Fibroblast of lung (primary cell): ENCODE data around the gene WIPI1. TPM values are rescaled to one million over a fixed set of nuclear protein-coding genes. Genes with fewer than 3 reads are reported as not detected.

ENCODE experiments used
- DNase-seq, 2 donors: peaks; one replicate each; pipeline versions ENCODE4 v3.0.0 to v3.0.0-alpha.2; 2010; ENCODE audit warnings: low read depth in 2 of 2
- H2AFZ ChIP-seq: 2 replicates; pipeline ENCODE4 v1.5.1; 2012; ENCODE audit warnings: low read length, control low read depth, inconsistent platforms
- H3K27ac ChIP-seq: 2 replicates; pipeline ENCODE4 v1.5.1; 2011; ENCODE audit warnings: low read length, control low read depth; ENCODE audit not compliant: insufficient read depth
- H3K27me3 ChIP-seq: 2 replicates; pipeline ENCODE4 v1.5.1; 2011; ENCODE audit warnings: mild to moderate bottlenecking, low read length; ENCODE audit not compliant: control insufficient read depth, insufficient read depth
- H3K36me3 ChIP-seq: 2 replicates; pipeline ENCODE4 v1.5.1; 2011; ENCODE audit warnings: low read length; ENCODE audit not compliant: control insufficient read depth, insufficient read depth
- H3K4me1 ChIP-seq: 2 replicates; pipeline ENCODE4 v1.5.1; 2011; ENCODE audit warnings: low read length; ENCODE audit not compliant: control insufficient read depth, insufficient read depth; ENCODE audit errors: extremely low read depth
- H3K4me2 ChIP-seq: 2 replicates; pipeline ENCODE4 v1.5.1; 2011; ENCODE audit warnings: low read length, control low read depth; ENCODE audit not compliant: insufficient read depth; ENCODE audit errors: extremely low read depth
- H3K4me3 ChIP-seq, 4 experiments: fragments of 200-600 bp in 1 of 4; sonication (generic) in 1 of 4; replicated peaks in 1 of 4; 2 replicates each; pipeline ENCODE4 v1.5.1; 2011 to 2016; ENCODE audit warnings: low read length in 4 of 4, low read depth in 3 of 4, mild to moderate bottlenecking in 3 of 4, control low read depth in 2 of 4, inconsistent platforms in 1 of 4, mixed read lengths in 1 of 4; ENCODE audit not compliant: insufficient read depth in 1 of 4; ENCODE audit errors: control extremely low read depth in 1 of 4
- H3K79me2 ChIP-seq: 2 replicates; pipeline ENCODE4 v1.5.1; 2012; ENCODE audit warnings: mild to moderate bottlenecking, low read length, inconsistent platforms; ENCODE audit not compliant: control insufficient read depth, insufficient read depth
- H3K9ac ChIP-seq: 2 replicates; pipeline ENCODE4 v1.5.1; 2011; ENCODE audit warnings: mild to moderate bottlenecking, low read length, control low read depth; ENCODE audit not compliant: insufficient read depth
- H3K9me3 ChIP-seq: 2 replicates; pipeline ENCODE4 v1.5.1; 2012; ENCODE audit warnings: low read depth, low read length; ENCODE audit not compliant: control insufficient read depth, insufficient read depth
- H4K20me1 ChIP-seq: 2 replicates; pipeline ENCODE4 v1.5.1; 2011; ENCODE audit warnings: low read length; ENCODE audit not compliant: control insufficient read depth, insufficient read depth; ENCODE audit errors: extremely low read depth
- CTCF ChIP-seq, 2 donors: IDR thresholded peaks in 1 of 2; conservative IDR thresholded peaks in 1 of 2; 1 replicate in 1 of 2; 2 replicates in 1 of 2; pipeline ENCODE4 v1.5.1; 2011 to 2012; ENCODE audit warnings: low read length in 2 of 2, control low read depth in 1 of 2, inconsistent platforms in 1 of 2, low read depth in 1 of 2, mild to moderate bottlenecking in 1 of 2
- EZH2 ChIP-seq: IDR thresholded peaks from 2 replicates; pipeline ENCODE4 v1.5.1; 2012; ENCODE audit warnings: low read length, control low read depth, mild to moderate bottlenecking; ENCODE audit errors: missing control alignments
- polyA plus RNA-seq, 2 donors: library from polyadenylated mRNA; depleted of rRNA in 1 of 2; stranded (reverse) in 1 of 2; unstranded in 1 of 2; fragments of >200 nt; gene quantifications; 2 replicates each; pipeline ENCODE4 v1.2.1, GENCODE V29; 2011 to 2012; ENCODE audit warnings: missing spikeins in 1 of 2
- total RNA-seq: library from RNA; depleted of rRNA; stranded (reverse); fragments of >200 nt; gene quantifications from 2 replicates; pipeline ENCODE4 v1.2.1, GENCODE V29; 2014

Gene WIPI1
- total and polyA plus RNA-seq, 2 donors (not counting 1 experiment from before 2014, with no cell fraction given), result 158 to 251 TPM

- peak overlapping the region; percentile 62 for H3K9ac ChIP-seq
- peak overlapping the region; percentile 72 for H3K27ac ChIP-seq
- H3K4me2 ChIP-seq, result peak overlapping the region; percentile 98
- no peaks in the 10 kb centered on the region for H3K9me3 ChIP-seq
- peaks cover 2% of the 10 kb centered on the region for H3K36me3 ChIP-seq
- no peaks in the 10 kb centered on the region for H3K27me3 ChIP-seq
- H3K4me3 ChIP-seq, result peak overlapping the region; percentile 51 to 75 (median 62)
- H3K4me1 ChIP-seq, result peaks cover 14% of the 10 kb centered on the region
- H3K79me2 ChIP-seq, result peaks cover 20% of the 10 kb centered on the region
- no peaks in the 10 kb centered on the region for H4K20me1 ChIP-seq
- no peak for TF ChIP-seq EZH2
- no peak for TF ChIP-seq CTCF (conservative IDR thresholded peaks at IDR 0.05 in 1 of 2, IDR thresholded peaks at IDR 0.05 in 1 of 2; ENCODE audit: low read depth in 1 of 2, low read length in 2 of 2)
- peak overlapping the region; percentile 4 for H2AFZ ChIP-seq
- peak; percentile 97 to 98 for DNase-seq
These were observed 403 bp upstream of the WIPI1 start for GRCh38 chr17:68457539-68458259.

- no peaks in the 10 kb centered on the region for H4K20me1 ChIP-seq
- no peaks in the 10 kb centered on the region for H3K9me3 ChIP-seq
- peak; percentile 92 to 93 for DNase-seq
- no peaks in the 10 kb centered on the region for H3K27me3 ChIP-seq
- H2AFZ ChIP-seq, result no peak overlapping the region
- peak overlapping the region; percentile 96 for H3K27ac ChIP-seq
- H3K79me2 ChIP-seq, result peaks cover 22% of the 10 kb centered on the region
- H3K4me3 ChIP-seq, result peak overlapping the region; percentile 59 to 88 (median 83)
- TF ChIP-seq CTCF (conservative IDR thresholded peaks at IDR 0.05 in 1 of 2, IDR thresholded peaks at IDR 0.05 in 1 of 2; ENCODE audit: low read depth in 1 of 2, low read length in 2 of 2), result no peak
- no peak for TF ChIP-seq EZH2
- peaks cover 15% of the 10 kb centered on the region for H3K4me1 ChIP-seq
- peak overlapping the region; percentile 64 for H3K4me2 ChIP-seq
- peaks cover 3% of the 10 kb centered on the region for H3K36me3 ChIP-seq
- peak overlapping the region; percentile 99 for H3K9ac ChIP-seq
These were observed 743 bp downstream of the WIPI1 start for GRCh38 chr17:68456339-68457167.

- TF ChIP-seq CTCF (conservative IDR thresholded peaks at IDR 0.05 in 1 of 2, IDR thresholded peaks at IDR 0.05 in 1 of 2; ENCODE audit: low read depth in 1 of 2, low read length in 2 of 2) (no peak), EZH2 (no peak)
- H3K9ac ChIP-seq, result peak overlapping the region; percentile 99
- H3K4me3 ChIP-seq, result peak overlapping the region; percentile 59 to 88 (median 83)
- peaks cover 15% of the 10 kb centered on the region for H3K4me1 ChIP-seq
- DNase-seq, result peak; percentile 68 to 98
- no peaks in the 10 kb centered on the region for H3K9me3 ChIP-seq
- H3K27me3 ChIP-seq, result no peaks in the 10 kb centered on the region
- peaks cover 22% of the 10 kb centered on the region for H3K79me2 ChIP-seq
- H3K27ac ChIP-seq, result peak overlapping the region; percentile 96
- H2AFZ ChIP-seq, result no peak overlapping the region
- H4K20me1 ChIP-seq, result no peaks in the 10 kb centered on the region
- peak overlapping the region; percentile 64 for H3K4me2 ChIP-seq
- peaks cover 3% of the 10 kb centered on the region for H3K36me3 ChIP-seq
These were observed 1.4 kb downstream of the WIPI1 start for GRCh38 chr17:68455901-68456338.
